Measurements from ENCODE around the gene ABCF2. TPM values are rescaled to one million over a fixed set of nuclear protein-coding genes. Genes with fewer than 3 reads are reported as not detected.

ABCF2 gene
- total and polyA plus RNA-seq, 10 of the 15 experiments (the other 5 are each of a cell fraction or from before 2014, with no cell fraction given), result 29.3 to 76.3 (median 57.1) TPM

DNA sequence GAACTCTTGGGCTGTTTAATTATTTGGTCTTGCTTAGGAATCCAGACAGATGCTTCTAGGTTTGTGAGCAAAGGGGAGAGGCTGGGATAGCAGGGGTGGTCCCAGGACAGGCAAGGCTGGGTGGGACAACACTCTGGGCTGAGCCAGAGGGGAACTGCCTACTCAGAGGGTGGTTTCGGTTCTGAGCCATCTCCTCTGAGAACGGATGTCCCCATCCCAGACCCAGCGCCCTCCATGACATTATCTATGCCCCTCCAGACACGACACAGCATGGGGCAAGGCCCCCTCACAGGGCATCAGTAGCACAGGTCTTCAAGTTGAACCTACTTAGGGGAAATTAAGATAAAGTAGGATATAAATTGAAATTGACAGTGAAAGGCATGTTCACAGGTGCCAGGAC, 47.1 kb downstream of the ABCF2 start:
- intact Hi-C loops (cut with micrococcal nuclease; ENCODE audit: unreplicated experiment), result no loop called here
- Histone ChIP-seq H3K36me3 (ENCODE audit: control insufficient read depth in 2 of 2, insufficient read depth in 2 of 2, low read length in 1 of 2) (no peaks in the 10 kb centered on the region), H3K9me3 (replicated peaks; ENCODE audit: control insufficient read depth, insufficient read depth, low read length) (no peaks in the 10 kb centered on the region), H3K79me2 (ENCODE audit: control insufficient read depth, insufficient read depth, low read length) (no peaks in the 10 kb centered on the region), H3K27me3 (replicated peaks in 1 of 2; ENCODE audit: control insufficient read depth in 2 of 2, insufficient read depth in 2 of 2, low read length in 1 of 2) (peaks cover 0 to 4% of the 10 kb centered on the region in 2 experiments; a peak in 3 of 4 replicates), H2AFZ (ENCODE audit: control insufficient read depth, low read depth, low read length) (no peak overlapping the region), H3K4me3 (no peak overlapping the region), H3K27ac (ENCODE audit: control insufficient read depth, insufficient read depth) (no peak overlapping the region), H3K4me1 (ENCODE audit: control insufficient read depth, insufficient read depth, low read length) (no peaks in the 10 kb centered on the region), H3K4me2 (ENCODE audit: control insufficient read depth, insufficient read depth) (no peak overlapping the region), H4K20me1 (ENCODE audit: control insufficient read depth, insufficient read depth) (no peaks in the 10 kb centered on the region), H3K9ac (ENCODE audit: control insufficient read depth, insufficient read depth, low read length) (no peak overlapping the region)
- no peak for ATAC-seq
- no peak for DNase-seq (ENCODE audit: low read depth, low spot score)
- ChIA-PET CTCF (interaction anchor here (1.7 kb wide), 1 partner anchor 14 kb away, joined by 5 read pairs; no protein-coding TSS in a partner anchor), POLR2A (no interaction called here), SMC1A (ENCODE audit: uncharacterized antibody, unreplicated experiment) (no interaction called here), RAD21 (ENCODE audit: unreplicated experiment) (no interaction called here)
- in situ Hi-C loops (cut with MboI), result no loop called here
- BruUV-seq (replicated peaks), result no TSS peak
- 3% methylated on average over 4 of the region's 4 CpGs for WGBS (ENCODE audit: insufficient coverage, insufficient replicate concordance, low lambda C conversion rate, missing lambda C conversion rate)
- no peak for TF ChIP-seq TCF12 (IDR thresholded peaks at IDR 0.05; ENCODE audit: low read depth, low read length)
- no peak for TF ChIP-seq TARDBP (IDR thresholded peaks at IDR 0.05; ENCODE audit: borderline replicate concordance)
- no peak for TF ChIP-seq CEBPB (IDR thresholded peaks at IDR 0.05; ENCODE audit: borderline replicate concordance in 1 of 2, low read depth in 2 of 2, low read length in 2 of 2)
- TF ChIP-seq ZBTB40 (IDR thresholded peaks at IDR 0.05; ENCODE audit: borderline replicate concordance), result no peak
- no peak for TF ChIP-seq CHD2 (IDR thresholded peaks at IDR 0.05; ENCODE audit: borderline replicate concordance, low read depth, low read length)
- TF ChIP-seq SRF (IDR thresholded peaks at IDR 0.05; ENCODE audit: low read depth in 2 of 2, low read length in 2 of 2), result no peak
- TF ChIP-seq NR2F1 (conservative IDR thresholded peaks at IDR 0.05), result no peak
- TF ChIP-seq POLR2AphosphoS2 (IDR thresholded peaks at IDR 0.05; ENCODE audit: low read depth, low read length), result no peak
- TF ChIP-seq POLR2AphosphoS5 (IDR thresholded peaks at IDR 0.05; ENCODE audit: low read length), result no peak
- TF ChIP-seq SIN3A (IDR thresholded peaks at IDR 0.05; ENCODE audit: low read depth, low read length), result no peak
- no peak for TF ChIP-seq ZZZ3 (IDR thresholded peaks at IDR 0.05; ENCODE audit: control insufficient read depth, insufficient read length, low read depth)
- TF ChIP-seq PKNOX1 (IDR thresholded peaks at IDR 0.05), result no peak
- TF ChIP-seq, protein P1, sequence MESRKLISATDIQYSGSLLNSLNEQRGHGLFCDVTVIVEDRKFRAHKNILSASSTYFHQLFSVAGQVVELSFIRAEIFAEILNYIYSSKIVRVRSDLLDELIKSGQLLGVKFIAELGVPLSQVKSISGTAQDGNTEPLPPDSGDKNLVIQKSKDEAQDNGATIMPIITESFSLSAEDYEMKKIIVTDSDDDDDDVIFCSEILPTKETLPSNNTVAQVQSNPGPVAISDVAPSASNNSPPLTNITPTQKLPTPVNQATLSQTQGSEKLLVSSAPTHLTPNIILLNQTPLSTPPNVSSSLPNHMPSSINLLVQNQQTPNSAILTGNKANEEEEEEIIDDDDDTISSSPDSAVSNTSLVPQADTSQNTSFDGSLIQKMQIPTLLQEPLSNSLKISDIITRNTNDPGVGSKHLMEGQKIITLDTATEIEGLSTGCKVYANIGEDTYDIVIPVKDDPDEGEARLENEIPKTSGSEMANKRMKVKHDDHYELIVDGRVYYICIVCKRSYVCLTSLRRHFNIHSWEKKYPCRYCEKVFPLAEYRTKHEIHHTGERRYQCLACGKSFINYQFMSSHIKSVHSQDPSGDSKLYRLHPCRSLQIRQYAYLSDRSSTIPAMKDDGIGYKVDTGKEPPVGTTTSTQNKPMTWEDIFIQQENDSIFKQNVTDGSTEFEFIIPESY (IDR thresholded peaks at IDR 0.05), result no peak
- no peak for TF ChIP-seq ATF2 (IDR thresholded peaks at IDR 0.05; ENCODE audit: low read length)
- no peak for TF ChIP-seq LARP7 (IDR thresholded peaks at IDR 0.05)
- no peak for TF ChIP-seq HDGF (IDR thresholded peaks at IDR 0.05)
- no peak for TF ChIP-seq RCOR1 (conservative IDR thresholded peaks at IDR 0.05; ENCODE audit: low read depth, low read length)
- FAIRE-seq, result no peak
